Hepatic stellate cell (primary cell): ENCODE measurements around the gene KIR3DL3.
"Not testable (repeated sequence)": the region's sequence is repeated elsewhere in the genome, so short reads cannot be mapped to it uniquely, and the experiment has no call there.

Source experiments
- DNase-seq: peaks from one replicate; pipeline ENCODE4 v3.0.0; 2011; ENCODE audit warnings: low spot score

Gene KIR3DL3

GRCh38 chr19:54782916-54783315, 58.7 kb downstream of the KIR3DL3 start:
- not testable (repeated sequence) for DNase-seq
